GM12865 (cell line): ENCODE data around the gene MYH3.
A peak's percentile ranks its signal among the peaks of the same experiment; 100 is the strongest.

Experiments used
- DNase-seq: peaks from one replicate; pipeline ENCODE4 v3.0.0; 2010; ENCODE audit warnings: low read depth
- H3K4me3 ChIP-seq: 2 replicates; pipeline ENCODE4 v1.5.1; 2011; ENCODE audit warnings: mild to moderate bottlenecking, low read depth, low read length, control low read depth
- TF ChIP-seq, protein P1 (sequence below): IDR thresholded peaks from 2 replicates; pipeline ENCODE4 v1.5.1; 2011; ENCODE audit warnings: low read length, control low read depth, low read depth, inconsistent platforms; ENCODE audit not compliant: insufficient read depth; ENCODE audit errors: missing control alignments

MYH3 gene

DNA sequence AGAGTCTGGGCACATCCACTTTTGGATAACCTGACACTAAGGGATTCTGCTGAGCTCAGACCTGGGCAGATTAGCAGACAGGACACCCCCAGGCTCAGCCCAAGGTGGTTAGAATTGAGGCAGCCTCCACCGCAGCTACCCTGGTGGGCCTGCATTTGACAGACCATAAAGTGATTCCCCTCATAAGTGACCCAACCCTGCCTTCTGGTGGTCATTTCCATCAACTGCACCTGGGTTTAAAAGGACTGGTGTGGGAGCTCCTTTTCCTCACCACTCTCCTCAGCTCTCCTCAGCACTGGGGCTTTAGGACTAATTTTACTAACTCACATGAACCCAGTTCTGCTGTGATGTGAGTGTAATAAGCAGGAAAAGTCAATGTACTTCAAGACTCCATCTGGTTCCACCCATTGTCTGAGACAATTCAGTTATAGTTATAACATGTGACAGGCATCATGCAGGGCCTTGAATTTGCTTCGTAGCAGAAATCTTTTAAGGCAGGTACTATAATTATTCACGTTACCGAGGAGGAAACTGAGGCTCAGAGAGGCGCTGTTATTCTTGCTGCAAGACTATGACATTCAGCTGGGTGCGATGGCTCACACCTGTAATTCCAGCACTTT is 42.5 kb downstream of the MYH3 start:
- H3K4me3 ChIP-seq, result no peak overlapping the region
- peak; percentile 46 for DNase-seq

DNA sequence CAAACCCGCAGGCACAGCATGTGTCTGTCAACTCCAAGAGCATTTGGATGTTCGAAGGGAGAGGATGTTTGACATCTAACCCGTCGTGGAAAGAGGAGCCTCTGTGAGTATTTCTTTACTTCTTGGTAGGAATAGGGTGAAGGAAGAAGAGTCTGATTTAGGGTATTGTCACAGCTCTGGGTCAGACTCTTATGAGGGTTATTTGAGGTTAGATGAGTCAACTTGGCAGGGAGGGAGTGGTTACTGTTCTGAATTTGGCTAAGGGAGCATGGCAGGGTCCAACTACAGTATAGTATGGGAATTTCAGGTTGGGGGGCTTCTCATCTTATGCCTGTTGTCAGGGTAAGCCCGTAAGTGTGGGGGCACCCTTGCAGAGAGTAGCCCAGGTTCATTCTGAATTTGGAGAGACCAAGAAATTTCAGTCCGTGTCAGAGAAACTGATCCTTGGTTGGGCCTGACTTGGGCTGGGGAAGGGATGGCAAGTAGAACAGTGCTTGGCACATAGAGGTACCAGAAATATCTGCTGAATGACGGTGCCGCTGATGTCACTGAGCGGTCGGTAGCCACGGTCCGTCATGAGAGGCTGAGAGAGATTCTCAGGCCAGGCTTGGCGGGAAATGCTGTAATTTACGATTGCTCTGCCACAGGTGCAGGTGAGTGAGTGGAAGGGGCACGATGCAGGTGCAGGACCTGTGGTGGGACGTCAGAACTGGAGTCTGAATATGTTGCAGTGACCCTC is 43.2 kb downstream of the MYH3 start:
- TF ChIP-seq, protein P1, sequence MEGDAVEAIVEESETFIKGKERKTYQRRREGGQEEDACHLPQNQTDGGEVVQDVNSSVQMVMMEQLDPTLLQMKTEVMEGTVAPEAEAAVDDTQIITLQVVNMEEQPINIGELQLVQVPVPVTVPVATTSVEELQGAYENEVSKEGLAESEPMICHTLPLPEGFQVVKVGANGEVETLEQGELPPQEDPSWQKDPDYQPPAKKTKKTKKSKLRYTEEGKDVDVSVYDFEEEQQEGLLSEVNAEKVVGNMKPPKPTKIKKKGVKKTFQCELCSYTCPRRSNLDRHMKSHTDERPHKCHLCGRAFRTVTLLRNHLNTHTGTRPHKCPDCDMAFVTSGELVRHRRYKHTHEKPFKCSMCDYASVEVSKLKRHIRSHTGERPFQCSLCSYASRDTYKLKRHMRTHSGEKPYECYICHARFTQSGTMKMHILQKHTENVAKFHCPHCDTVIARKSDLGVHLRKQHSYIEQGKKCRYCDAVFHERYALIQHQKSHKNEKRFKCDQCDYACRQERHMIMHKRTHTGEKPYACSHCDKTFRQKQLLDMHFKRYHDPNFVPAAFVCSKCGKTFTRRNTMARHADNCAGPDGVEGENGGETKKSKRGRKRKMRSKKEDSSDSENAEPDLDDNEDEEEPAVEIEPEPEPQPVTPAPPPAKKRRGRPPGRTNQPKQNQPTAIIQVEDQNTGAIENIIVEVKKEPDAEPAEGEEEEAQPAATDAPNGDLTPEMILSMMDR, result no peak
- no peak overlapping the region for H3K4me3 ChIP-seq
- no peak for DNase-seq

More for the DNA sequence above, 42.5 kb downstream of the MYH3 start:
- TF ChIP-seq, protein P1, result peak; percentile 74

DNA sequence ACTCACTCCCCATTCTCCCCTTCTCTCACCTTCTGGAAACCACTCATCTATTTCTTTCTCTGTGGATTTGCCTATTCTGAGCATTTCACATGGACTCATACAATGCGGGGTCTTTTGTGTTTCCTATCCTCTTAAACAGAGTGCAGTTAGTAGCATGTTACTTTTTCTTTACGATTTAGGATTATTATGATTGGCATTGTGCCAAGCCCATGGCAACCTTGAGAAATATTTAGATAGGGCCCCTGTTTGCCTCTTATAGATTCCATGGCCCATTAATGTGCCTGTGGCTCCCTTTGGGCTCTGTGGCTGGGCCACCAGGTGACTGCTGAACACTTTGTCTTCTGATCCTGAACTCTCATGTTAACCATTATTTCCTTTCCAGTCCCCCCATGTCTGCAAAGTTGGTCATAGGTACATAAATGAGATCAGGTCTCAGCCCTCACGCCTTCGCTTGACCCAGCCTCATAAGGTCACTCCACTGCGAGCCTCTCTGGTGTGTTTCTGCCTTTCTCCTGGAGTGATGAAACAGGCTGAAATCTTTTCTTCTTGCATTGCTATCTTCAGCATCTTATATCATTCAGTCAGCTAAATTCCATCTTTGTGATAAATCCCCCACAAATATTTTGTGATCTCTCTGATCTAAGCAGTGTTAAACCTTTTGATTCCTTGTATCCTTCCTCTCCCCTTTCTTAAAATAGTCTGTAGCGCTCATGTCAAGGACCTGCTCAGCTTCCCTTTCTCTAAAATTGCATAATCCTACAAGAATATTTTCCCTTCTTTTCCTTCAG is 44.0 kb downstream of the MYH3 start:
- TF ChIP-seq, protein P1, result no peak

DNA sequence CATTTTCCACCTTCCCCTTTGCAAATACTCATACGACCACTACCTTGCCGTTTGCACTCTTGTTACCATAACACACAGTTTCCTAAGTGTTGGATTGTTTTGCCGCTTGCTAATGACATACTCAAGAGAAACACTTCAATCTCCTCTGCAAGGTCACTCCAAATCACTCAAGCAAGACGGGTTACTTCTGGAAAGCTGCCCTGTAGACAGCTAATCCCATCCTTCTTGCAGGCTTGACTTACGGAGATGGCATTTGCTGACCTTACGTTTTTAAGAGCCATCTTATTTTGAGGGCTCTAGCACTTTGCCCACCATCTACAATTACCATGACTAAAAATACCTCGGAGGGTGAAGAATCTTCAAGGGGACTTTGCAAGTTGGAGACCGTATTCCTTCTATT is 46.2 kb downstream of the MYH3 start:
- DNase-seq, result no peak
- no peak overlapping the region for H3K4me3 ChIP-seq
- TF ChIP-seq, protein P1, result no peak

More for the DNA sequence above, 44.0 kb downstream of the MYH3 start:
- DNase-seq, result no peak
- no peak overlapping the region for H3K4me3 ChIP-seq

DNA sequence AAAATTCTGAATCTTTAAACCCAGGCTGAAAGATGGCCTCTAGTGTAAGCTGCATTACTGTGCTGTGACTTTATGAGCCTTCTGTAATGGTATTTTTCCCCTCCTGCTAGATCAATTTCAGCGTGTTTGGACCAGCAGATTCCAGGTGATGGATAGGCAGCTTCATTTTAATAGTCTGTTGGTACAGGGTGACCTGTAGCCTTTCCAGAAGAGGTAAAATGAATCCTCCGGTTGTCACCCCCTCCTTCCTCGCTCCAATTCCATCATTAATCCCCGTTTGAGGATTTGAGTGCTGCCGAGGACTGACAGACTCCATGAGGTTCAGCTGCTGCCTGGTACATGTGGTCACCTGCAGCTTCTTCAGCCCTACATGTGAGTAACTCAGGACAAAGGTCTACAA is 48.9 kb downstream of the MYH3 start:
- no peak overlapping the region for H3K4me3 ChIP-seq
- TF ChIP-seq, protein P1, result no peak
- DNase-seq, result no peak

DNA sequence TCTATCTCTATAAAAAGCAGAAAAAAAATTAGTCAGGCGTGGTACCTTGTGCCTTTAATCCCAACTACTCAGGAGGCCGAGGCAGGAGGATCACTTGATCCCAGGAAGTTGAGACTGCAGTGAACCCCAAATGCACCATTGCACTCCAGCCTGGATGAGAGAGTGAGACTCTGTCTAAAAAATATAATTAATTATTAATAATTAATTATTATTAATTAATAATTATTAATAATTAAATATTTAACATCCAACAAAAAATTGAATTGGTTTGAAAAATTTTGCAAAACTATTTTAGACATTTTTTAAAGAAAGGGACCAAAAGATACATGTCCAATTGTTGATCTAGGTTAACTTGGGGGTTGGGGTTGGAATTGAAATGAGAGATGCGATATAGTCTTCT is 51.0 kb downstream of the MYH3 start:
- no peak for DNase-seq
- no peak overlapping the region for H3K4me3 ChIP-seq
- TF ChIP-seq, protein P1, result no peak
